ENCODE data around the gene PUSL1.

The PUSL1 gene

GRCh38 chr1:1278620-1279019 is 29.8 kb upstream of the PUSL1 start:
- DNase-seq (ENCODE audit: low read depth in 2 of 2, low spot score in 1 of 2), result no peak

GRCh38 chr1:1279028-1279427 is 29.4 kb upstream of the PUSL1 start:
- no peak for DNase-seq (ENCODE audit: low read depth in 2 of 2, low spot score in 1 of 2)

- no peak for DNase-seq (ENCODE audit: low read depth in 2 of 2, low spot score in 1 of 2)
These were observed 27.5 kb upstream of the PUSL1 start for GRCh38 chr1:1280782-1281481.

- no peak for DNase-seq (ENCODE audit: low read depth in 2 of 2, low spot score in 1 of 2)
These were observed 26.7 kb upstream of the PUSL1 start for GRCh38 chr1:1281533-1282321.

GRCh38 chr1:1282998-1283397 is 25.4 kb upstream of the PUSL1 start:
- DNase-seq (ENCODE audit: low read depth in 2 of 2, low spot score in 1 of 2), result no peak

GRCh38 chr1:1283821-1284220 is 24.6 kb upstream of the PUSL1 start:
- no peak for DNase-seq (ENCODE audit: low read depth in 2 of 2, low spot score in 1 of 2)

GRCh38 chr1:1284221-1285101 is 23.9 kb upstream of the PUSL1 start:
- no peak for DNase-seq (ENCODE audit: low read depth in 2 of 2, low spot score in 1 of 2)

- no peak for DNase-seq (ENCODE audit: low read depth in 2 of 2, low spot score in 1 of 2)
These were observed 23.3 kb upstream of the PUSL1 start for GRCh38 chr1:1285102-1285571.

- no peak for DNase-seq (ENCODE audit: low read depth in 2 of 2, low spot score in 1 of 2)
These were observed 22.6 kb upstream of the PUSL1 start for GRCh38 chr1:1285611-1286311.

- DNase-seq (ENCODE audit: low read depth in 2 of 2, low spot score in 1 of 2), result no peak
These were observed 21.8 kb upstream of the PUSL1 start for GRCh38 chr1:1286313-1287261.

GRCh38 chr1:1287288-1288110 is 20.9 kb upstream of the PUSL1 start:
- no peak for DNase-seq (ENCODE audit: low read depth in 2 of 2, low spot score in 1 of 2)

- DNase-seq (ENCODE audit: low read depth in 2 of 2, low spot score in 1 of 2), result peak in 1 of 2 donors; percentile 32
These were observed 18.1 kb upstream of the PUSL1 start for GRCh38 chr1:1290238-1290731.

- DNase-seq (ENCODE audit: low read depth in 2 of 2, low spot score in 1 of 2), result no peak
These were observed 17.3 kb upstream of the PUSL1 start for GRCh38 chr1:1291023-1291528.

GRCh38 chr1:1291548-1292441 is 16.6 kb upstream of the PUSL1 start:
- DNase-seq (ENCODE audit: low read depth in 2 of 2, low spot score in 1 of 2), result peak; percentile 31 to 38

GRCh38 chr1:1292442-1292779 is 16.0 kb upstream of the PUSL1 start:
- DNase-seq (ENCODE audit: low read depth in 2 of 2, low spot score in 1 of 2), result no peak

GRCh38 chr1:1292851-1293250 is 15.5 kb upstream of the PUSL1 start:
- no peak for DNase-seq (ENCODE audit: low read depth in 2 of 2, low spot score in 1 of 2)
